NCI-H2081 treated with DMSO at 0.1 percent for 48 hours (cell line): ENCODE data around the gene MAML3.
"Not testable (repeated sequence)": the region's sequence is repeated elsewhere in the genome, so short reads cannot be mapped to it uniquely, and the experiment has no call there.

ENCODE experiments used
- DNase-seq: peaks from one replicate; lab custom pipeline; 2025; lab: John Stamatoyannopoulos, UW

The MAML3 gene

DNA sequence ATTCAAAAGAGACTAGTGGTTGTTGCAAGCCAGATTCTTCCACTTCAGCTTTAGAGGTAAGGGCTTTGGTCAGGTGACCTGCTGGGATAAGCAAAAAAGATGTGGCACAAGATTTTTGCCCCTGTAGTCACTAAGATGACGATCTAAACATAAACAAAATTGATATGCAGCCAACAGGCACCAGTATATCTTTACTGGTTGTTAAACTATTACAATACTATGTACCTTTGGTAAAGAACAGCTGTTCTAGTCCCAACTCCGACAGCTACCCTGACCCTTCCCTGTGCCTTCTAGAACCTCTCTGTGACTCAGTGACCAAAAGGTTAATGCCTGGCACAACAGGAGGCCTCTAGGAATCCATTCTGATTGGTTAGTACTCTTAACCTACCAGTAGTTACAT, 428.7 kb downstream of the MAML3 start:
- DNase-seq, result no peak

GRCh38 chr4:139721789-139722188, 432.2 kb downstream of the MAML3 start:
- DNase-seq, result no peak

DNA sequence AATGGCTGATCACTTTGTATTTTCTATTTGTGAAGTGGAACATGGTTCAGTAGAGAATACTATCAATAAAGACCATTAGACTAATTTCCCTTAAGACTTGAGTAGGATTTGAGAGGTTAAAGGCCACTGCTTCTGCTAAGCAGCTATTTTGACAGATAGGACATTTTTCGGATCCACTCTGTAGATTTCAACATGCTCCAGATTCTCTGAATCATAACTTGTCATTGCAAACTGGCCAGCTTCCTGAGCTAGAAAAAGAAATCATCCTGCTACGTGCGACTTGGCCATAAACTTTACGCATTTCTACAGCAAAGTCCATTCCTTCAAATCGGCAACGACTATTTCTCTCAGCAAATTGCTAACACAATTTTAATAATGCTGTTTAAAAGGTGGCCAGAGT, 433.2 kb downstream of the MAML3 start:
- no peak for DNase-seq

DNA sequence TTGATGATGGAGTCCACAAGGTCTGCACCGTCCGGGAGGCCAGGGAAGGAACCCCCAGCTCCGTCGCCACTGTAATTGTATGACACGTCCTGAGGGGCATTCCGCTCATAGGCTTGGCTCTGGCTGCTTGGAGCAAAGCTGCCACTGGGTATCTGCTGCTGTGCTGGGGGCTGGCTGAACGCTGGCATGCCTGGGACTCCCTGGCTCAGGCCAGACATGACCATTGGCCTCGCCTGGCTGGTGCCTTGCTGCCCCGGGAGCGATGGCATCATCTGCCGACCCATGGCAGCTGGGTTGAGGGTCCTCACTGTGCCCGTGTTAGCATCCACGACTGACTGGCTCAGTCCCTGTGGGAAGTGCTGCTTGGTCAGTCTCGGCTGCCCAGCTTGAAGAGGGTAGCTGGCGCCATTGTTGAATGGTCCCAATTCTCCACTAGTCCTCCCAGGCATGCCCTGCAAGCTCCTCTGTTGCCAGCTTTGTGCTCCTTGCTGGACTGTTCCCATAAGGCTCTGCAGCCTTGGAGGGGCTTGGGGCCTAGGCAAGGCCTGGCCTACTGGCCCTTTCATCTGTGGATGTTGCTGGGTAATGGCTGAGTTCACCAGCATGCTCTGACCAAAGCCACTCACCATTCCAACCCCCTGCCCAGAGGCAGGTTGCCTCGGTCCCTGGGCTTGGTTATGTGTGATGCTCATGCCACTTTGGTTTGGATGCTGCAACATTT, 434.4 kb downstream of the MAML3 start:
- DNase-seq, result no peak

DNA sequence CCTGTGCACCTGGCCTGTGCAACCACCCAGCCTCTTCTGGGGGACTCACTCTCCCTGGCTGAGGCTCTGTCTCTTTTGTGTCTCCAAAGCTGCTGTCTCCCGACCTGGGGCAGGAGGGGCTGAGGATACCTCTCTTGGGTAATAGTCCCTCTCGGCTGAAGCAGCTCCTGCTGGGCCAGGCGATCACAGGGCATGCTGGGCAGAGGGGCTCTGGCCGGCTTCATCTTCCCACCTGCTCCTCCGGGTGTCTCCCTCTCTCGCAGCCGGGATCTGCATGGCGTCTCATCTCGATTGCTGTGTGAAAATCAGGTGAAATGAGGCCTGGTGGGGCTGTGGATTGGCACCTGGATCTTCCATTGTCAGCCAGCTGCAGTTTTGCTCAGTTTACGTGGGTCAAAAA, 435.2 kb downstream of the MAML3 start:
- no peak for DNase-seq

DNA sequence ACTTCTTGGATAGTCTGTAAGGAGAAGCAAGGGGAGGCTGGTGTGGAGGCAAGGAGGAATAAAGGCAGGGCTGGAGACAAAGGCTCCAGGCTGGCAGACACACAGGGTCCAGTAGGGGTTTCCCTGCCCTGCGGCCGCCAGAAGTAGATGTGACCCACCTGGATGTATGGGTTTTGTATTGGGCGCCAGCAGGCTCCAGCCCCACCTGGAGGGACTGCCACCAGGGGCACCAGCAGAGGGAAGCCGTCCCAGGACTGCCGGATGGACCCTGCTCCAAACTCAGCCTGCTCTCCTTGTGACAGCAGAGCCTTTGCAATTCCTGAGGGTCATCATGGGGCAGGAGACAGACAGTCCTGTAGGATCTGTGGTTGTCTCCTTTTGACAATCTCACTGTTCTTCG, 435.6 kb downstream of the MAML3 start:
- no peak for DNase-seq

GRCh38 chr4:139715746-139716391, 438.1 kb downstream of the MAML3 start:
- DNase-seq, result no peak

- DNase-seq, result no peak
Observed at GRCh38 chr4:139712882-139713281, 441.1 kb downstream of the MAML3 start.

GRCh38 chr4:139711461-139711860, 442.5 kb downstream of the MAML3 start:
- no peak for DNase-seq

GRCh38 chr4:139710073-139710472, 443.9 kb downstream of the MAML3 start:
- DNase-seq, result no peak

DNA sequence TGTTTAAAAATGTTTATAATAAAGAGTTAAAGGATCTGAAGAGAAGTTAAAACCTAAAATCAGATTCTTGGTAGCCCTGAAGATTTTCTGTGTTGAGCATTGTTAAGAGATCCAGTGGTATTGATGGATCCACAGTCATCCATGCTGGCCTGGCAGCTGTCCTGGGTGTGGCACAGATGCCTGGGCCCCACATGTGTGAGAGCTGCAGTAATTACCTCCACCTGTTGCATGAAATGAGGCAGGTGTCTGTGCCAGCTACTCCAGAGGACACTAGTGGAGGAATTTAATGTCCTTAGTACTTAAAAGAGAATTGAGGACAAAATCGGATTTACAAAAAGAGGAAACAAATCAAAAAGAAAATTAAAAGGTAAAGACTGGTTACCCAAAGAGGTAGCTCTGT, 444.3 kb downstream of the MAML3 start:
- DNase-seq, result no peak

DNA sequence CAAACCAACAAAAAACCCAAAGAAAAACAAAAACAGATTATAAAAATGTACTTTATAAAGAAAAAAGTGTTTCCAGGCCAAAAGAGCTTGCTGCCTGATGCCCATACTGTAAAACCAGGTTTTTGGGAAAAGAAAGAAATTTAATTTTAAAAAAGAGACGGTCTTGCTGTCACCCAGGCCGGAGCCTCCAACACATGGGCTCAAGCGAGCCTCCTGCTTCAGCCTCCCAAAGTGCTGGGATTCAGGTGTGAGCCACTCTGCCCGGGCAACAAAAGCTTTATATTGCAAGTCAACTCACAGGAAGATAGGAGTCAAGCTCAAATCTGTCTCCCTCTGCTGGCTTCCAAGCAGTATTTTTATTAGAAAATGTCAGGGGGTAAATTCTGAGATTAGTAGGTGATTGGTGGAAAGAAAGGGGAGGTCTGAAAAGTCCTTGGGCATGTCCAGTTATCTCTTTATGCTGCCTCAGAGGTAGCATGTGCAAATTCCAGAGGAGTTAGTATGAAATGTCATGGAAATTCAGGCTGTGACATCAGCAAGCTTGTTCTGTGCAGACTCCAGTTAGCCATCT, 449.0 kb downstream of the MAML3 start:
- DNase-seq, result no peak

DNA sequence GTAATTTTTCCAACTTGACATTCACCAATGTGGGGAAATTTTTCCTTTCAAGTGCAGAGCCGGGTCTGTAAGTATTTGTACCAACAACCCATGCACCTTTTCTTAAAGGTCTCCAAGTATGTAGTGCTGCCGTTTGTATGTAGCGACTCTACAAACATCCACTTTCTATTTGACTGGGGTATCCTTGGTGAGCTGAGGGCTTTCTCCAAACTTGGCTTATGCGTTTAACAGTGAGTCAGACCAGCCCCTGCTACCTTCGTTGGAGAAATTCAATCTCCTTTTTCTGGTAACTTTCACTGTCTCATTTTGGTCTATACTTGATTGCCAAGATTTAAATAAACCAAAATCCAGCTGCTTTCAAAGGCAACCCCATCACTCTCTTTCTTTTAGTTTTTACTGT, 453.4 kb downstream of the MAML3 start:
- no peak for DNase-seq

DNA sequence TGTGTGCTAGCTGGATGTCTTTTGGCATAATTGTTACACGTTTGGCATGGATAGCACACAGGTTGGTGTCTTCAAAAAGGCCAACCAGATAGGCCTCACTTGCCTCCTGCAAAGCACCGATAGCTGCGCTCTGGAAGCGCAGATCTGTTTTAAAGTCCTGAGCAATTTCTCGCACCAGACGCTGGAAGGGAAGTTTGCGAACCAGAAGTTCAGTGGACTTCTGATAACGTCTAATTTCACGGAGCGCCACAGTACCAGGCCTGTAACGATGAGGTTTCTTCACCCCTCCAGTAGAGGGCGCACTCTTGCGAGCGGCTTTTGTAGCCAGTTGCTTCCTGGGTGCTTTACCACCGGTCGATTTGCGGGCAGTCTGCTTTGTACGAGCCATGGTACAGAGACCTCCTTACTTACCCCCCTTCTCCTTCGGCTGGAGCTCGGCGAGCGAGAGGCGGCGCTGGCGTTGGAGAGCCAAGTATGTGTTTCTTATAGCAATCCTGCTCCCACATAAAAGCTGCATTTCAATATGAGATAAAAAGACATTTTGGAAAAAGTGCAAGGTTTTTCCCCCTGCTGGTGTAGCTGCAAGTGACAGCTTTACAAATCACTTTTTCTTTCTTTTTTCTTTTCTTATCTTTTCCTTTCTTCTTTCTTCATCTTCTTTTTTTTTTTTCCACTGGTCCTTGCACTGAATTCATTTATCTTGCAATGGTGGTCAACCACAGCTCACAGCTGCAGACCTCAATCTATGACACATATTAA, 455.6 kb downstream of the MAML3 start:
- not testable (repeated sequence) for DNase-seq

- DNase-seq, result no peak
Observed at GRCh38 chr4:139696491-139696890, 457.5 kb downstream of the MAML3 start.

GRCh38 chr4:139694522-139695107, 459.4 kb downstream of the MAML3 start:
- DNase-seq, result no peak

GRCh38 chr4:139692309-139693012, 461.5 kb downstream of the MAML3 start:
- no peak for DNase-seq

GRCh38 chr4:139690419-139690818, 463.6 kb downstream of the MAML3 start:
- DNase-seq, result no peak

- no peak for DNase-seq
Observed at GRCh38 chr4:139689093-139689722, 464.8 kb downstream of the MAML3 start.

DNA sequence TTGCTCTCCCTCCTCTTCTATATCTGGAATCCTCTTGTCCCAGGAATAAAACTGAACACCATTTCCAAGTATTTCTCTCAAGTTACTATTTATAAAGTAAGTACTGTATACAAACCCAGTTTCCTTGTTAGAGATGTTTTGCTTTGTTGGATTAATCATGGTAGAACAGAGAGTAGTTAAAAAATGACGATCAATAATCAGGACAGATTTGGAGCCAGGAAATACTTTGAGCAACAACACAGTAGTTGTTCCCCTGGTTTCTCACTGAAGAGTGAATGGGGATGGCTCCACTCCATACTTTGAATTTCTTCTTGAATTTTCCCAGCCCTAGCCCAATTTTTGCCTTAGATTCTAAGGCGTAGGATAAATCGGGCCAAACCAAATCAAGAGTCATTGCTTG, 467.0 kb downstream of the MAML3 start:
- DNase-seq, result no peak

DNA sequence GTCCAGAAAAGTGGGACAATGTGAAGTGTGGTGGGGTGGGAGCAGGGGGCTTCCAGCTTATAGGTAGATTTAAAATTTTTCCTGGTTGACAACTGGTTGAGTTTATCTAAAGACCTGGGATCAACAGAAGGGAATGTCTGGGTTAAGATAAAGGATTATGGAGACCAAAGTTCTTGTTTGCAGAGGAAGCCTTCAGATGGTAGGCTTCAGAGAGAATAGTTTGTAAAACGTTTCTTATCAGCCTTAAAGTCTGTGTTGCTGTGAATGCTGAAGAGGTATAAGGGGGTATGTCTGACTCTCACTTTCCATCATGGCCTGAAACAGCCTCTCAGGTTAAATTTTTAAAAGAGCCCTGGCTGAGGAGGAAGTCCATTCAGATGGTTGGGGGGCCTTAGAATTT, 467.9 kb downstream of the MAML3 start:
- DNase-seq, result no peak
